Colonic mucosa (tissue), 4 donors: ENCODE results near the gene TAF15. TPM values are rescaled to one million over a fixed set of nuclear protein-coding genes. Genes with fewer than 3 reads are reported as not detected.

Source experiments
- DNase-seq: peaks from one replicate; pipeline ENCODE4 v3.0.0-alpha.2; 2020
- H3K27ac ChIP-seq: fragments of 200-600 bp; one replicate; pipeline ENCODE4 v1.8.0; 2021
- H3K27me3 ChIP-seq: fragments of 200-600 bp; one replicate; pipeline ENCODE4 v1.8.0; 2021
- H3K36me3 ChIP-seq: fragments of 200-600 bp; one replicate; pipeline ENCODE4 v1.8.0; 2021
- H3K4me1 ChIP-seq: fragments of 200-600 bp; one replicate; pipeline ENCODE4 v1.8.0; 2021; ENCODE audit warnings: mild to moderate bottlenecking
- H3K4me3 ChIP-seq: fragments of 200-600 bp; one replicate; pipeline ENCODE4 v1.8.0; 2021
- H3K9ac ChIP-seq, 2 donors: one replicate each; pipeline ENCODE4 v1.7.0; 2013; ENCODE audit warnings: control low read depth in 2 of 2, low read depth in 2 of 2, low read length in 2 of 2
- H3K9me3 ChIP-seq: fragments of 200-600 bp; one replicate; pipeline ENCODE4 v1.8.0; 2021
- CTCF ChIP-seq: fragments of 200-600 bp; IDR thresholded peaks from one replicate; pipeline ENCODE4 v1.8.0; 2022; ENCODE audit warnings: antibody characterized with exemption, mild to moderate bottlenecking
- intact Hi-C: fragments of 100-400 bp; cut with DNase I; formaldehyde crosslinking; loops from one replicate; pipeline ENCODE4 v1.14.1; 2022
- total RNA-seq, 2 donors: library from RNA; stranded (reverse); fragmentation: NEBNext Ultra II Directional in 1 of 2; extraction: Animal tissue kit (Norgen Biotek cat#: 25700) in 1 of 2; gene quantifications; one replicate each; pipeline ENCODE4 v1.2.1, GENCODE V29; 2021
- donor health status: healthy.
- donor health status: DM: no; HTN: no; CAD: no.
- donor health status: DM: no; HTN: no; CAD: no.

Gene TAF15
- total RNA-seq, 2 donors from 2014 or later = 132 to 218 TPM

GRCh38 chr17:35855965-35856364, 46.7 kb downstream of the TAF15 start:
- Histone ChIP-seq H3K27me3 (no peaks in the 10 kb centered on the region), H3K4me1 (no peaks in the 10 kb centered on the region), H3K36me3 (no peaks in the 10 kb centered on the region), H3K27ac (no peak overlapping the region), H3K9me3 (no peaks in the 10 kb centered on the region), H3K9ac (no peak overlapping the region), H3K4me3 (no peak overlapping the region)
- no peak for TF ChIP-seq CTCF
- no peak for DNase-seq
- intact Hi-C loops = no loop called here

DNA sequence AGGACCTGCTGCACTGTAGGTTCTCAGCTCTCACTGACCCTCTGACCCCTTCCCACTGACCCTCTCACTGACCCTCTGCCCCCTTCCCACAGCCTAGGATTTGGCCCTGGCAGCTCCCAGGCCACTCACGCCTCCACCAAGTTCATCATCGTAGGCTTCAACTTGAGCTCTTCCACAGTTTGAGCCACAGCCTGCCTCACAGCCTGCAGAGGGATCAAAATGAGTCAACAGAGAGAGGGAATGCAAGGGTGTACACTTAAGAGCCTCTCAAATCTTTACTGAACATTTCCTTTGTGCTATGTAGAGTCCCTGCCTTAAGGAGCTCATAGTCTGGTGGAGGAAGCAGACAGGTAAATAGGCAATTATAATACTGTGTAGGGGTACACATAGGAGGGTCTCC, 47.3 kb downstream of the TAF15 start:
- no peak for DNase-seq
- Histone ChIP-seq H3K4me3 (no peak overlapping the region), H3K4me1 (no peaks in the 10 kb centered on the region), H3K27me3 (no peaks in the 10 kb centered on the region), H3K36me3 (no peaks in the 10 kb centered on the region), H3K9ac (no peak overlapping the region), H3K9me3 (no peaks in the 10 kb centered on the region), H3K27ac (no peak overlapping the region)
- no peak for TF ChIP-seq CTCF
- intact Hi-C loops = no loop called here

GRCh38 chr17:35864853-35865252, 55.6 kb downstream of the TAF15 start:
- no peaks in the 10 kb centered on the region for H3K27me3 ChIP-seq
- intact Hi-C loops = no loop called here
- no peak overlapping the region for H3K27ac ChIP-seq
- H3K9me3 ChIP-seq = no peaks in the 10 kb centered on the region
- no peak overlapping the region for H3K9ac ChIP-seq
- H3K36me3 ChIP-seq = no peaks in the 10 kb centered on the region
- TF ChIP-seq CTCF = no peak
- no peak overlapping the region for H3K4me3 ChIP-seq
- no peak for DNase-seq
- no peaks in the 10 kb centered on the region for H3K4me1 ChIP-seq

DNA sequence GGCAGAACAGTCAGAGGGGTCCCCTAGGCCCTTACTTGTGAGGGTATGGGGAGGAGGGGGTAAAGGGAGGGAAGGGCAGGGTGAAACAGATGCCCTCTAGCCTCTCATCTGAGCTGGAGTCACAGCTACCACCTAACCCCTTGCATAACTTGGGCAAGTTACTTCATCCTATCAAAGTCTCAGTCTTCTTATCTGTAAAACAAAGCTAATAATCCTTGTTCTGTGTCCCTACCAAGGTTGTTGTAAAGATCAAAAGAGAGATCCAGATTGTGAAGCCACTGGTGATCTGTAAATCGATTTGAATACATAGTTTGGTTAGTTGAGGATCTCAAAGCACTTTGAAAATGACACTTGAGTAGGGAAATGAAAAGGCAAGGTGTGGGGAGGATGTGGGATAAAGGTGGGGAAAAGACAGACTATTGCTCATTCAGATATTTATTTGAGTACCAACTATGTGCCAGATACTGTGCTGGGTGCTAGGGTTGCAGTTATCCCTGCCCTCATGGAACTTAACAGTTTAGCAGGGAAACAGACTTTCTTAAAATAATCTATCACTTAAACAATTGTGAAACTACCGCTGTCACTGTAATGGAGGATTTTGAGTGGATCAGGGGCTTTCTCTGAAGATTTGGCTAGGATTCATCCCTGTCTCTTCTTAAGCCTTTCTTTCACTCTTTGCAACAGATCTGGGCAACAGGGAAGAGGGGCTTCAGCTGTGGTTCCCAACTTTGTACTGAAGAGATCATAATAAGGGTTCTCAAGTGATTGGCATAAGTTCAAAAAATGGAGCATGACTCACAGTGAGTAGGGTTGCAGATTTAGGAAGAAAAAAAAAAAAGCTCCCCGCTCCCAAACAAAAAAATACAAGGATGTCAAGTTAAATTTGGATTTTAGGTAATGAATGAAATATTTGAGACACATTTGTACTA, 56.4 kb downstream of the TAF15 start:
- H3K27ac ChIP-seq = no peak overlapping the region
- H3K27me3 ChIP-seq = no peaks in the 10 kb centered on the region
- no peak overlapping the region for H3K9ac ChIP-seq
- no peaks in the 10 kb centered on the region for H3K9me3 ChIP-seq
- no peaks in the 10 kb centered on the region for H3K36me3 ChIP-seq
- intact Hi-C loops = no loop called here
- H3K4me1 ChIP-seq = no peaks in the 10 kb centered on the region
- DNase-seq = no peak
- no peak overlapping the region for H3K4me3 ChIP-seq
- TF ChIP-seq CTCF = no peak

GRCh38 chr17:35866341-35866950, 57.2 kb downstream of the TAF15 start:
- H3K4me1 ChIP-seq = no peaks in the 10 kb centered on the region
- no peaks in the 10 kb centered on the region for H3K36me3 ChIP-seq
- no peaks in the 10 kb centered on the region for H3K9me3 ChIP-seq
- H3K9ac ChIP-seq = no peak overlapping the region
- no peaks in the 10 kb centered on the region for H3K27me3 ChIP-seq
- TF ChIP-seq CTCF = no peak
- H3K4me3 ChIP-seq = no peak overlapping the region
- intact Hi-C loops = no loop called here
- no peak overlapping the region for H3K27ac ChIP-seq
- no peak for DNase-seq
